Measurements from ENCODE around the gene C3AR1.

The C3AR1 gene

DNA sequence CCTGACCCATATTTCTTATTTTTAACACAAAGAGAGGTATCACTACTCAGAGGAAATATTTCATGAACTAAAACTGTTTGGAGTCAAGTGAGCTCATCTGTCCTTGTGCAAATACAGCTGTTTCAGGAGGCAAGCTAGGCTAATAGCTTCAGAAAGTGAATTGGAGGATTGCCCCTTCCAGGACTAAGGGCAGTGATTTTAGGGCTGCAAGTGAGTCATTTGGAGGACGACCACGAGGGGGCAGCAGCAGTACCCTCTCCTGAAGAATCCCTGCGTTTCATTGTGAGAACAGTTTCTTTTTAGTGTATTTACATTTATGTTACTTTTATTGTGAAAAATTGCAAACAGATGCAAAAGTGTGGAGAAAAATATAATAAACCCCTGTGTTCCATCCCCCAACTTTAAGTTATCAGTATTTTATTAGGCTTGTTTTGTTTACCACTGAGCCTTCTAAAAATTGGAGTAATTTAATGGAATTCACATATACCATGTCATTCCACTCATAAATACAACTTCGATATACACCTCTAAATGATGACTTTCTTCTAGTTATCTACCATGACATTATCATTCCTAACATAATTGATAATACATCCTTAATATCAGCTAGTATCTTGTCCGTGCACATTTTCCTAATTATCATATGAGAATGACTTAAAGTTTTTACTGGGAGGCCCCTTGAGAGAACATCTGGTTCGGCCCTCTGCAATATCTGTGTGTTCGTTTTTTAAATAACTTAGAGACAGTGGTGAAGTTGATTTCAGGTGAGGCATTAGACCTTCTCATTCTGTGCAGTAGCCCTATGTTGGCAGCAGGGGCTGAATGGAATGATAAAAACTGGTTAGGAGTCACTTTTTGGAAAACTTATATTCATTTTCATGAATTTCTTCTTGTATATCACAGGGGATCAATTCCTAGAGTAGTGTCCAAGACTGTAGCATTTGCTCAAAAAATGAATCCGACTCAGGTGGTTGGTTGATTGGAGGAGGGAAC, 19.9 kb downstream of the C3AR1 start:
- TF ChIP-seq ARNTL (CRISPR knock-in tag; IDR thresholded peaks at IDR 0.05; ENCODE audit: borderline replicate concordance, low read depth) (no peak), ZC3H10 (CRISPR knock-in tag; IDR thresholded peaks at IDR 0.05) (no peak), GLIS3 (CRISPR knock-in tag; IDR thresholded peaks at IDR 0.05) (no peak), ZNF70 (CRISPR knock-in tag; IDR thresholded peaks at IDR 0.05) (no peak), ISL1 (CRISPR knock-in tag; IDR thresholded peaks at IDR 0.05) (no peak), ZFP3 (CRISPR knock-in tag; IDR thresholded peaks at IDR 0.05) (no peak), SNAI2 (CRISPR knock-in tag; IDR thresholded peaks at IDR 0.05) (no peak), RARB (CRISPR knock-in tag; IDR thresholded peaks at IDR 0.05) (no peak), CSDC2 (CRISPR knock-in tag; IDR thresholded peaks at IDR 0.05) (no peak), BACH2 (CRISPR knock-in tag; IDR thresholded peaks at IDR 0.05; ENCODE audit: borderline replicate concordance) (no peak), OSR1 (CRISPR knock-in tag; IDR thresholded peaks at IDR 0.05) (no peak), TOX (CRISPR knock-in tag; IDR thresholded peaks at IDR 0.05; ENCODE audit: borderline replicate concordance) (no peak)
- TF ChIP-seq, protein P1, sequence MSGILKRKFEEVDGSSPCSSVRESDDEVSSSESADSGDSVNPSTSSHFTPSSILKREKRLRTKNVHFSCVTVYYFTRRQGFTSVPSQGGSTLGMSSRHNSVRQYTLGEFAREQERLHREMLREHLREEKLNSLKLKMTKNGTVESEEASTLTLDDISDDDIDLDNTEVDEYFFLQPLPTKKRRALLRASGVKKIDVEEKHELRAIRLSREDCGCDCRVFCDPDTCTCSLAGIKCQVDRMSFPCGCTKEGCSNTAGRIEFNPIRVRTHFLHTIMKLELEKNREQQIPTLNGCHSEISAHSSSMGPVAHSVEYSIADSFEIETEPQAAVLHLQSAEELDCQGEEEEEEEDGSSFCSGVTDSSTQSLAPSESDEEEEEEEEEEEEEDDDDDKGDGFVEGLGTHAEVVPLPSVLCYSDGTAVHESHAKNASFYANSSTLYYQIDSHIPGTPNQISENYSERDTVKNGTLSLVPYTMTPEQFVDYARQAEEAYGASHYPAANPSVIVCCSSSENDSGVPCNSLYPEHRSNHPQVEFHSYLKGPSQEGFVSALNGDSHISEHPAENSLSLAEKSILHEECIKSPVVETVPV (CRISPR knock-in tag; IDR thresholded peaks at IDR 0.05): no peak
- TF ChIP-seq, protein P2, sequence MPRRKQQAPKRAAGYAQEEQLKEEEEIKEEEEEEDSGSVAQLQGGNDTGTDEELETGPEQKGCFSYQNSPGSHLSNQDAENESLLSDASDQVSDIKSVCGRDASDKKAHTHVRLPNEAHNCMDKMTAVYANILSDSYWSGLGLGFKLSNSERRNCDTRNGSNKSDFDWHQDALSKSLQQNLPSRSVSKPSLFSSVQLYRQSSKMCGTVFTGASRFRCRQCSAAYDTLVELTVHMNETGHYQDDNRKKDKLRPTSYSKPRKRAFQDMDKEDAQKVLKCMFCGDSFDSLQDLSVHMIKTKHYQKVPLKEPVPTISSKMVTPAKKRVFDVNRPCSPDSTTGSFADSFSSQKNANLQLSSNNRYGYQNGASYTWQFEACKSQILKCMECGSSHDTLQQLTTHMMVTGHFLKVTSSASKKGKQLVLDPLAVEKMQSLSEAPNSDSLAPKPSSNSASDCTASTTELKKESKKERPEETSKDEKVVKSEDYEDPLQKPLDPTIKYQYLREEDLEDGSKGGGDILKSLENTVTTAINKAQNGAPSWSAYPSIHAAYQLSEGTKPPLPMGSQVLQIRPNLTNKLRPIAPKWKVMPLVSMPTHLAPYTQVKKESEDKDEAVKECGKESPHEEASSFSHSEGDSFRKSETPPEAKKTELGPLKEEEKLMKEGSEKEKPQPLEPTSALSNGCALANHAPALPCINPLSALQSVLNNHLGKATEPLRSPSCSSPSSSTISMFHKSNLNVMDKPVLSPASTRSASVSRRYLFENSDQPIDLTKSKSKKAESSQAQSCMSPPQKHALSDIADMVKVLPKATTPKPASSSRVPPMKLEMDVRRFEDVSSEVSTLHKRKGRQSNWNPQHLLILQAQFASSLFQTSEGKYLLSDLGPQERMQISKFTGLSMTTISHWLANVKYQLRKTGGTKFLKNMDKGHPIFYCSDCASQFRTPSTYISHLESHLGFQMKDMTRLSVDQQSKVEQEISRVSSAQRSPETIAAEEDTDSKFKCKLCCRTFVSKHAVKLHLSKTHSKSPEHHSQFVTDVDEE (CRISPR knock-in tag; IDR thresholded peaks at IDR 0.05): no peak
- TF ChIP-seq, protein P3, sequence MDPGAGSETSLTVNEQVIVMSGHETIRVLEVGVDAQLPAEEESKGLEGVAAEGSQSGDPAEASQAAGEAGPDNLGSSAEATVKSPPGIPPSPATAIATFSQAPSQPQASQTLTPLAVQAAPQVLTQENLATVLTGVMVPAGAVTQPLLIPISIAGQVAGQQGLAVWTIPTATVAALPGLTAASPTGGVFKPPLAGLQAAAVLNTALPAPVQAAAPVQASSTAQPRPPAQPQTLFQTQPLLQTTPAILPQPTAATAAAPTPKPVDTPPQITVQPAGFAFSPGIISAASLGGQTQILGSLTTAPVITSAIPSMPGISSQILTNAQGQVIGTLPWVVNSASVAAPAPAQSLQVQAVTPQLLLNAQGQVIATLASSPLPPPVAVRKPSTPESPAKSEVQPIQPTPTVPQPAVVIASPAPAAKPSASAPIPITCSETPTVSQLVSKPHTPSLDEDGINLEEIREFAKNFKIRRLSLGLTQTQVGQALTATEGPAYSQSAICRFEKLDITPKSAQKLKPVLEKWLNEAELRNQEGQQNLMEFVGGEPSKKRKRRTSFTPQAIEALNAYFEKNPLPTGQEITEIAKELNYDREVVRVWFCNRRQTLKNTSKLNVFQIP (CRISPR knock-in tag; IDR thresholded peaks at IDR 0.05; ENCODE audit: borderline replicate concordance, low read depth): no peak
- TF ChIP-seq, protein P4, sequence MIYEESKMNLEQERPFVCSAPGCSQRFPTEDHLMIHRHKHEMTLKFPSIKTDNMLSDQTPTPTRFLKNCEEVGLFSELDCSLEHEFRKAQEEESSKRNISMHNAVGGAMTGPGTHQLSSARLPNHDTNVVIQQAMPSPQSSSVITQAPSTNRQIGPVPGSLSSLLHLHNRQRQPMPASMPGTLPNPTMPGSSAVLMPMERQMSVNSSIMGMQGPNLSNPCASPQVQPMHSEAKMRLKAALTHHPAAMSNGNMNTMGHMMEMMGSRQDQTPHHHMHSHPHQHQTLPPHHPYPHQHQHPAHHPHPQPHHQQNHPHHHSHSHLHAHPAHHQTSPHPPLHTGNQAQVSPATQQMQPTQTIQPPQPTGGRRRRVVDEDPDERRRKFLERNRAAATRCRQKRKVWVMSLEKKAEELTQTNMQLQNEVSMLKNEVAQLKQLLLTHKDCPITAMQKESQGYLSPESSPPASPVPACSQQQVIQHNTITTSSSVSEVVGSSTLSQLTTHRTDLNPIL (CRISPR knock-in tag; IDR thresholded peaks at IDR 0.05; ENCODE audit: low read depth): no peak
- ATAC-seq: peak; percentile 96

DNA sequence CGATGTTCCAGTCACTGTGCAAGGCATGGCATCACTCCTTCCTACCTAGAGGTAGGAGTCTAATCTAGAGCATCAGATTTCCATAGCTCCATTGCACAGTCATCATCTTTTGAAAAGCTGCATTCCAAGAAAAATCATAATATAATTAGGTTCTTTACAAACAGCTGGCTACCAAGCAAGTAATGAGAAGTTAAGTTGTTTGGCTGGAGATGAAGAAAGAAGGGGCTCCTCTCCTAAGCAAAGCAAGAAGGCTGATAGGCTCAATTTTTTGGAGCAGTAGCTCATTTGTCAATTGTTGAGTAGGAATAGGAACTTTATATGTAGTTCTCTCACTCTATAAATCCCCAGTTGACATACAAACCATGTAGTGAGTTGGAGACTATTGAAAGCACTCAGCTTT, 25.4 kb downstream of the C3AR1 start:
- TF ChIP-seq, protein P1 (CRISPR knock-in tag; IDR thresholded peaks at IDR 0.05): no peak
- no peak for TF ChIP-seq ESRRG (CRISPR knock-in tag; IDR thresholded peaks at IDR 0.05)
- no peak for TF ChIP-seq ISL1 (CRISPR knock-in tag; IDR thresholded peaks at IDR 0.05)
- TF ChIP-seq GLIS3 (CRISPR knock-in tag; IDR thresholded peaks at IDR 0.05): no peak
- TF ChIP-seq ZC3H10 (CRISPR knock-in tag; IDR thresholded peaks at IDR 0.05): no peak
- no peak for TF ChIP-seq TCF4 (CRISPR knock-in tag; IDR thresholded peaks at IDR 0.05; ENCODE audit: borderline replicate concordance)
- no peak for TF ChIP-seq OSR1 (CRISPR knock-in tag; IDR thresholded peaks at IDR 0.05)
- TF ChIP-seq ZNF70 (CRISPR knock-in tag; IDR thresholded peaks at IDR 0.05): no peak
- TF ChIP-seq, protein P5, sequence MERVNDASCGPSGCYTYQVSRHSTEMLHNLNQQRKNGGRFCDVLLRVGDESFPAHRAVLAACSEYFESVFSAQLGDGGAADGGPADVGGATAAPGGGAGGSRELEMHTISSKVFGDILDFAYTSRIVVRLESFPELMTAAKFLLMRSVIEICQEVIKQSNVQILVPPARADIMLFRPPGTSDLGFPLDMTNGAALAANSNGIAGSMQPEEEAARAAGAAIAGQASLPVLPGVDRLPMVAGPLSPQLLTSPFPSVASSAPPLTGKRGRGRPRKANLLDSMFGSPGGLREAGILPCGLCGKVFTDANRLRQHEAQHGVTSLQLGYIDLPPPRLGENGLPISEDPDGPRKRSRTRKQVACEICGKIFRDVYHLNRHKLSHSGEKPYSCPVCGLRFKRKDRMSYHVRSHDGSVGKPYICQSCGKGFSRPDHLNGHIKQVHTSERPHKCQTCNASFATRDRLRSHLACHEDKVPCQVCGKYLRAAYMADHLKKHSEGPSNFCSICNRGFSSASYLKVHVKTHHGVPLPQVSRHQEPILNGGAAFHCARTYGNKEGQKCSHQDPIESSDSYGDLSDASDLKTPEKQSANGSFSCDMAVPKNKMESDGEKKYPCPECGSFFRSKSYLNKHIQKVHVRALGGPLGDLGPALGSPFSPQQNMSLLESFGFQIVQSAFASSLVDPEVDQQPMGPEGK (CRISPR knock-in tag; IDR thresholded peaks at IDR 0.05; ENCODE audit: borderline replicate concordance): no peak
- TF ChIP-seq ZFP3 (CRISPR knock-in tag; IDR thresholded peaks at IDR 0.05): no peak
- no peak for TF ChIP-seq ZFP30 (CRISPR knock-in tag; IDR thresholded peaks at IDR 0.05)
- no peak for TF ChIP-seq PPARA (CRISPR knock-in tag; IDR thresholded peaks at IDR 0.05; ENCODE audit: borderline replicate concordance)
- TF ChIP-seq ZNF8 (CRISPR knock-in tag; IDR thresholded peaks at IDR 0.05): no peak
- TF ChIP-seq ZNF565 (CRISPR knock-in tag; conservative IDR thresholded peaks at IDR 0.05; ENCODE audit: low read depth): no peak
- no peak for ATAC-seq

Measured in SK-N-SH treated with all-trans-retinoic acid at 6 μM for 48 hours (cell line).